HG03175 (cell line): Measurements from ENCODE around the gene RCVRN.

ENCODE experiments used
- ATAC-seq: cut with Tn5 transposase; IDR thresholded peaks from one replicate; pipeline ENCODE4 v1.9.1; 2021; ENCODE audit warnings: mild to moderate bottlenecking, moderate library complexity; ENCODE audit not compliant: unreplicated experiment

Gene RCVRN

GRCh38 chr17:9859781-9860180, 45.3 kb downstream of the RCVRN start:
- ATAC-seq, result no peak

- ATAC-seq, result no peak
These were observed 50.0 kb downstream of the RCVRN start for GRCh38 chr17:9855036-9855435.

- ATAC-seq, result no peak
These were observed 50.8 kb downstream of the RCVRN start for GRCh38 chr17:9854255-9854654.

DNA sequence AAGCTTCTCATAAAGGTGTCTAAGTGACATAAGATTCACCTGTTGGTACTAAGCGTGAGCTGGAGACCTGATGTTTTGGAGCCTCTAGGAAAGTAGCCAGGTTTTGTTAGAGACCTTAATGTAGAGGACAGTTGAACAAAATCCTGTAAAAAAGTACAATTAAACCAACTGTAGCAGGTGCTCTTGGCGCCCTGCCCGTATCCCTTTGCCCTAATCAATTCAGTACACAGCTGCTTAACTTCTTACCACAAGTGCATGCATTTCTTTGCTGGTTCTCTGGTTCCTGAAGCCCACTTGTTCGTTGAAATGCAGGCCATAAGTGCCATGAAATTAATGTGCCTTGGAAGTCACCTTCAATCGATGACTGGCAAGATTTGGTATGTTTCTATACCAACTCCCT, 54.9 kb downstream of the RCVRN start:
- no peak for ATAC-seq
